CD8-positive, alpha-beta memory T cell (primary cell): Measurements from ENCODE around the gene RNASEH2A. TPM values are rescaled to one million over a fixed set of nuclear protein-coding genes. Genes with fewer than 3 reads are reported as not detected.

Source experiments
- polyA plus RNA-seq: library from polyadenylated mRNA; unstranded; fragments of 300-500 nt; fragmentation: Illumina TruSeq; gene quantifications from one replicate; pipeline ENCODE4 v1.2.3, GENCODE V29; 2021
- total RNA-seq, 2 experiments: library from RNA; stranded (reverse); gene quantifications; one replicate each; pipeline ENCODE4 v1.2.3, GENCODE V29; 2021

Gene RNASEH2A
- total and polyA plus RNA-seq, 3 experiments from 2014 or later: 24.1 to 62.4 (median 51.5) TPM

Other genes with a start within 250 kb of the RNASEH2A start
- 1 to 10 TPM; 8.0 to 8.4 TPM for gene ZNF490, start 195.8 kb upstream of the RNASEH2A start, total RNA-seq
- gene ZNF490, start 195.8 kb upstream of the RNASEH2A start, polyA plus RNA-seq: 6.9 TPM
- gene ZNF791, start 195.7 kb upstream of the RNASEH2A start, total RNA-seq: 10 to 100 TPM; 23.6 to 23.8 TPM
- gene ZNF791, start 195.7 kb upstream of the RNASEH2A start, polyA plus RNA-seq: 21.3 TPM
- gene MAN2B1, start 139.8 kb upstream of the RNASEH2A start, total RNA-seq: 10 to 100 TPM; 83.8 to 85.3 TPM
- 76.4 TPM for gene MAN2B1, start 139.8 kb upstream of the RNASEH2A start, polyA plus RNA-seq
- 10 to 100 TPM; 18.8 to 19.9 TPM for gene WDR83, start 139.8 kb upstream of the RNASEH2A start, total RNA-seq
- 13.1 TPM for gene WDR83, start 139.8 kb upstream of the RNASEH2A start, polyA plus RNA-seq
- gene DHPS, start 124.7 kb upstream of the RNASEH2A start, total RNA-seq: 100 to 1,000 TPM; 113 to 116 TPM
- gene DHPS, start 124.7 kb upstream of the RNASEH2A start, polyA plus RNA-seq: 91.8 TPM
- gene GNG14, start 118.6 kb upstream of the RNASEH2A start, total RNA-seq: not detected
- gene GNG14, start 118.6 kb upstream of the RNASEH2A start, polyA plus RNA-seq: not detected
- 1 to 10 TPM; 7.9 to 8.1 TPM for gene FBXW9, start 110.0 kb upstream of the RNASEH2A start, total RNA-seq
- gene FBXW9, start 110.0 kb upstream of the RNASEH2A start, polyA plus RNA-seq: 5.9 TPM
- gene TNPO2, start 82.7 kb upstream of the RNASEH2A start, total RNA-seq: 100 to 1,000 TPM; 148 TPM
- gene TNPO2, start 82.7 kb upstream of the RNASEH2A start, polyA plus RNA-seq: 3.4 TPM
- 100 to 1,000 TPM; 243 to 247 TPM for gene TRIR, start 71.9 kb upstream of the RNASEH2A start, total RNA-seq
- gene TRIR, start 71.9 kb upstream of the RNASEH2A start, polyA plus RNA-seq: 248 TPM
- gene GET3, start 69.1 kb upstream of the RNASEH2A start, total RNA-seq: 100 to 1,000 TPM in 1 of 2 experiments, 10 to 100 TPM in 1; 96.9 to 101 TPM
- gene GET3, start 69.1 kb upstream of the RNASEH2A start, polyA plus RNA-seq: 72.5 TPM
- gene BEST2, start 54.8 kb upstream of the RNASEH2A start, total RNA-seq: not detected
- not detected for gene BEST2, start 54.8 kb upstream of the RNASEH2A start, polyA plus RNA-seq
- 10 to 100 TPM in 1 of 2 experiments, 1 to 10 TPM in 1; 9.8 to 11.4 TPM for gene HOOK2, start 31.0 kb upstream of the RNASEH2A start, total RNA-seq
- 2.9 TPM for gene HOOK2, start 31.0 kb upstream of the RNASEH2A start, polyA plus RNA-seq
- 100 to 1,000 TPM; 249 to 259 TPM for gene JUNB, start 15.1 kb upstream of the RNASEH2A start, total RNA-seq
- gene JUNB, start 15.1 kb upstream of the RNASEH2A start, polyA plus RNA-seq: 1,529 TPM
- 100 to 1,000 TPM; 183 to 184 TPM for gene PRDX2, start 4.8 kb upstream of the RNASEH2A start, total RNA-seq
- gene PRDX2, start 4.8 kb upstream of the RNASEH2A start, polyA plus RNA-seq: 257 TPM
- 10 to 100 TPM; 24.6 to 31.0 TPM for gene THSD8, start 4.5 kb upstream of the RNASEH2A start, total RNA-seq
- gene THSD8, start 4.5 kb upstream of the RNASEH2A start, polyA plus RNA-seq: not detected
- gene RTBDN, start 28.0 kb downstream of the RNASEH2A start, total RNA-seq: not detected
- gene RTBDN, start 28.0 kb downstream of the RNASEH2A start, polyA plus RNA-seq: not detected
- under 1 TPM; 0.24 to 0.38 TPM for gene MAST1, start 31.9 kb downstream of the RNASEH2A start, total RNA-seq
- 1.2 TPM for gene MAST1, start 31.9 kb downstream of the RNASEH2A start, polyA plus RNA-seq
- gene DNASE2, start 74.9 kb downstream of the RNASEH2A start, total RNA-seq: 10 to 100 TPM; 20.7 to 22.4 TPM
- 61.6 TPM for gene DNASE2, start 74.9 kb downstream of the RNASEH2A start, polyA plus RNA-seq
- gene KLF1, start 80.6 kb downstream of the RNASEH2A start, total RNA-seq: under 1 TPM; 0.84 to 0.90 TPM
- gene KLF1, start 80.6 kb downstream of the RNASEH2A start, polyA plus RNA-seq: not detected
- gene GCDH, start 84.6 kb downstream of the RNASEH2A start, total RNA-seq: 10 to 100 TPM; 59.4 to 60.1 TPM
- 19.7 TPM for gene GCDH, start 84.6 kb downstream of the RNASEH2A start, polyA plus RNA-seq
- 1 to 10 TPM; 1.5 to 2.1 TPM for gene SYCE2, start 112.7 kb downstream of the RNASEH2A start, total RNA-seq
- gene SYCE2, start 112.7 kb downstream of the RNASEH2A start, polyA plus RNA-seq: not detected
- gene FARSA, start 127.1 kb downstream of the RNASEH2A start, total RNA-seq: 100 to 1,000 TPM; 188 to 192 TPM
- gene FARSA, start 127.1 kb downstream of the RNASEH2A start, polyA plus RNA-seq: 64.5 TPM
- gene CALR, start 132.0 kb downstream of the RNASEH2A start, total RNA-seq: 100 to 1,000 TPM; 832 to 843 TPM
- gene CALR, start 132.0 kb downstream of the RNASEH2A start, polyA plus RNA-seq: 174 TPM
- gene RAD23A, start 139.3 kb downstream of the RNASEH2A start, total RNA-seq: 100 to 1,000 TPM; 227 to 230 TPM
- 115 TPM for gene RAD23A, start 139.3 kb downstream of the RNASEH2A start, polyA plus RNA-seq
- gene GADD45GIP1, start 150.6 kb downstream of the RNASEH2A start, total RNA-seq: 10 to 100 TPM; 37.3 to 38.6 TPM
- 64.1 TPM for gene GADD45GIP1, start 150.6 kb downstream of the RNASEH2A start, polyA plus RNA-seq
- not detected for gene DAND5, start 163.0 kb downstream of the RNASEH2A start, total RNA-seq
- gene DAND5, start 163.0 kb downstream of the RNASEH2A start, polyA plus RNA-seq: not detected
- gene NFIX, start 188.9 kb downstream of the RNASEH2A start, total RNA-seq: 1 to 10 TPM; 2.3 to 2.8 TPM
- gene NFIX, start 188.9 kb downstream of the RNASEH2A start, polyA plus RNA-seq: 0.94 TPM